HepG2 (cell line): ENCODE measurements around the gene ESR1. TPM values are rescaled to one million over a fixed set of nuclear protein-coding genes. Genes with fewer than 3 reads are reported as not detected.
A peak's percentile ranks its signal among the peaks of the same experiment; 100 is the strongest.

Source experiments
- ATAC-seq: fragments of 200-7000 bp; cut with Tn5 transposase; 3 replicates; pipeline ENCODE4 v1.9.1; 2020; ENCODE audit warnings: mild to moderate bottlenecking, moderate library complexity
- BruUV-seq: library from RNA; stranded (reverse); fragments of 400-500 nt; replicated peaks from 2 replicates; lab custom pipeline; 2021; lab: Mats Ljungman, UMichigan
- CTCF ChIA-PET: fragments of 300-600 bp; formaldehyde crosslinking; extraction: SDS; loops from one replicate; lab custom pipeline; 2021; ENCODE audit warnings: low total read pairs, inconsistent platforms, low intra/inter-chr PET ratio; lab: Yijun Ruan, JAX
- POLR2A ChIA-PET: fragments of 350-600 bp; sonication (Branson Sonifier 250); formaldehyde crosslinking; loops from one replicate; lab custom pipeline; 2020; ENCODE audit warnings: antibody characterized with exemption, inconsistent platforms; lab: Yijun Ruan, JAX
- DNase-seq: peaks from one replicate; pipeline ENCODE4 v3.0.0-alpha.2; 2015; ENCODE audit warnings: low spot score
- FAIRE-seq: peaks from 3 replicates; lab custom pipeline; 2011; peaks lifted over from hg19 to GRCh38; lab: Jason Lieb, UNC
- H2AFZ ChIP-seq: one replicate; pipeline ENCODE4 v1.6.1; 2011; ENCODE audit warnings: low read length, inconsistent platforms
- H3K27ac ChIP-seq: fragments of 300-600 bp; 3 replicates; pipeline ENCODE4 v1.8.0; 2011; ENCODE audit warnings: mixed run types, mild to moderate bottlenecking, mixed read lengths, low read length, inconsistent platforms; ENCODE audit not compliant: insufficient read depth; ENCODE audit errors: extremely low read length
- H3K27me3 ChIP-seq, 2 experiments: fragments of 200-600 bp in 1 of 2; 2 replicates in 1 of 2; 3 replicates in 1 of 2; pipeline versions ENCODE4 v1.6.0 to v1.8.0; 2011; ENCODE audit warnings: low read length in 2 of 2, mild to moderate bottlenecking in 2 of 2, moderate library complexity in 2 of 2, inconsistent platforms in 1 of 2; ENCODE audit not compliant: insufficient read depth in 2 of 2, control insufficient read depth in 1 of 2
- H3K36me3 ChIP-seq, 2 experiments: fragments of 200-600 bp in 1 of 2; replicated peaks in 1 of 2; 2 replicates in 1 of 2; 3 replicates in 1 of 2; pipeline versions ENCODE4 v1.5.1 to v1.8.0; 2011; ENCODE audit warnings: low read length in 2 of 2, inconsistent platforms in 1 of 2; ENCODE audit not compliant: insufficient read depth in 2 of 2, control insufficient read depth in 1 of 2
- H3K4me1 ChIP-seq: 2 replicates; pipeline ENCODE4 v1.5.1; 2012; ENCODE audit warnings: low read length, inconsistent platforms; ENCODE audit not compliant: insufficient read depth
- H3K4me2 ChIP-seq: 2 replicates; pipeline ENCODE4 v1.6.0; 2011; ENCODE audit warnings: low read depth, low read length, inconsistent platforms
- H3K4me3 ChIP-seq, 3 experiments: fragments of 200-600 bp in 1 of 3; sonication (generic), shearing (Covaris generic) in 1 of 3; replicated peaks in 1 of 3; 2 replicates each; pipeline ENCODE4 v1.5.1; 2011 to 2016; ENCODE audit warnings: low read length in 3 of 3, inconsistent platforms in 2 of 3, low read depth in 2 of 3, mild to moderate bottlenecking in 2 of 3, control low read depth in 1 of 3, mixed read lengths in 1 of 3; ENCODE audit not compliant: insufficient read depth in 1 of 3
- H3K79me2 ChIP-seq: one replicate; pipeline ENCODE4 v1.6.1; 2011; ENCODE audit warnings: low read length, inconsistent platforms; ENCODE audit not compliant: insufficient read depth
- H3K9ac ChIP-seq: 2 replicates; pipeline ENCODE4 v1.6.0; 2011; ENCODE audit warnings: mild to moderate bottlenecking, low read depth, low read length, inconsistent platforms; ENCODE audit not compliant: insufficient read depth
- H3K9me3 ChIP-seq: 2 replicates; pipeline ENCODE4 v1.5.1; 2012; ENCODE audit warnings: mild to moderate bottlenecking, low read length
- H4K20me1 ChIP-seq: 2 replicates; pipeline ENCODE4 v1.6.0; 2011; ENCODE audit warnings: inconsistent platforms, mild to moderate bottlenecking, low read length, moderate library complexity; ENCODE audit not compliant: insufficient read depth
- MEIS2 ChIP-seq: sonication (generic); formaldehyde crosslinking; IDR thresholded peaks from 2 replicates; pipeline ENCODE4 v1.9.0; 2021; ENCODE audit warnings: mild to moderate bottlenecking, missing genetic modification reagents
- NBN ChIP-seq: fragments of 450-650 bp; conservative IDR thresholded peaks from 2 replicates; pipeline ENCODE4 v1.6.1; 2017
- NR2F6 ChIP-seq, 2 experiments: IDR thresholded peaks; 2 replicates each; pipeline ENCODE4 v1.6.1; 2016; ENCODE audit warnings: antibody characterized with exemption in 1 of 2, mild to moderate bottlenecking in 1 of 2
- ZNF12 ChIP-seq: sonication (generic); formaldehyde crosslinking; IDR thresholded peaks from 2 replicates; pipeline ENCODE4 v1.5.0; 2020; ENCODE audit warnings: missing genetic modification reagents
- ZNF263 ChIP-seq: sonication (generic); formaldehyde crosslinking; IDR thresholded peaks from 2 replicates; pipeline ENCODE4 v1.4.0; 2020; ENCODE audit warnings: missing genetic modification reagents
- ZNF782 ChIP-seq: sonication (generic); formaldehyde crosslinking; IDR thresholded peaks from 2 replicates; pipeline ENCODE4 v1.4.0; 2020; ENCODE audit warnings: missing genetic modification reagents, mild to moderate bottlenecking, borderline replicate concordance
- ZNF878 ChIP-seq: sonication (generic); formaldehyde crosslinking; IDR thresholded peaks from 2 replicates; pipeline ENCODE4 v1.8.1; 2023; ENCODE audit warnings: mild to moderate bottlenecking, missing genetic modification reagents, moderate library complexity
- WGBS: methylation state at CpG from one replicate; pipeline ENCODE4 v1.1.6; 2017; ENCODE audit warnings: low lambda C conversion rate; 5-methylcytosine and 5-hydroxymethylcytosine counted together
- in situ Hi-C: cut with HindIII; loops from 2 replicates; pipeline ENCODE4 v1.10.0; 2017; ENCODE audit warnings: low pct_unique_long_range_greater_than_20kb; ENCODE audit not compliant: extremely low pct_ligation_motif_present
- intact Hi-C: fragments of 100-400 bp; cut with micrococcal nuclease; formaldehyde crosslinking; loops from one replicate; pipeline ENCODE4 v1.10.0; 2022; ENCODE audit not compliant: unreplicated experiment
- polyA plus RNA-seq, 8 experiments: library from polyadenylated mRNA; depleted of rRNA in 3 of 8; stranded (reverse) in 7 of 8; unstranded in 1 of 8; fragments of >200 nt; fragmentation: Illumina TruSeq in 4 of 8; extraction: Trizol in 4 of 8; gene quantifications; 2 replicates each; pipeline versions ENCODE4 v1.2.1 to v1.2.3, GENCODE V29; 2011 to 2016; ENCODE audit warnings: low read depth in 4 of 8, missing spikeins in 1 of 8, mixed read lengths in 1 of 8; ENCODE audit not compliant: insufficient read depth in 1 of 8
- total RNA-seq, 5 experiments: library from RNA; depleted of rRNA; stranded (reverse); fragments of >200 nt; fragmentation: Illumina TruSeq; extraction: Trizol; gene quantifications; 2 replicates each; pipeline ENCODE4 v1.2.3, GENCODE V29; 2016; ENCODE audit warnings: low read depth in 1 of 5
- TF ChIP-seq, protein P1 (sequence below): sonication (generic); formaldehyde crosslinking; IDR thresholded peaks from 2 replicates; pipeline ENCODE4 v1.5.0; 2020; ENCODE audit warnings: mild to moderate bottlenecking, missing genetic modification reagents, moderate library complexity

ESR1 gene
- total and polyA plus RNA-seq, 2 of the 13 experiments (the other 11 are each of a cell fraction or from before 2014, with no cell fraction given): not detected

GRCh38 chr6:151805286-151805840, 2.1 kb upstream of the ESR1 start:
- ChIA-PET CTCF (no interaction called here), POLR2A (no interaction called here)
- H3K27ac ChIP-seq: no peak overlapping the region
- BruUV-seq: no TSS peak
- ATAC-seq: no peak
- in situ Hi-C loops: no loop called here
- H3K9ac ChIP-seq: no peak overlapping the region
- WGBS: 29% methylated on average over 11 of the region's 11 CpGs
- intact Hi-C loops: no loop called here
- no peak overlapping the region for H3K4me3 ChIP-seq
- H2AFZ ChIP-seq: no peak overlapping the region
- peaks cover 10 to 57% of the 10 kb centered on the region in 2 experiments for H3K27me3 ChIP-seq
- no peaks in the 10 kb centered on the region; the same call in 1 of the 2 replicates for H3K4me1 ChIP-seq
- FAIRE-seq: no peak
- no peak for DNase-seq
- H3K79me2 ChIP-seq: no peaks in the 10 kb centered on the region
- TF ChIP-seq NBN (no peak), ZNF782 (no peak)
- TF ChIP-seq, all 625 proteins: peak for 0
- Histone ChIP-seq H4K20me1 (no peaks in the 10 kb centered on the region), H3K4me2 (no peak overlapping the region), H3K9me3 (no peaks in the 10 kb centered on the region), H3K36me3 (no peaks in the 10 kb centered on the region)

- intact Hi-C loops (no loop called here), in situ Hi-C loops (no loop called here)
- BruUV-seq: no TSS peak
- Histone ChIP-seq H3K36me3 (no peaks in the 10 kb centered on the region), H3K4me2 (peak overlapping the region; percentile 48), H3K27me3 (peaks cover 10 to 60% of the 10 kb centered on the region in 2 experiments), H3K9ac (no peak overlapping the region), H3K4me1 (no peaks in the 10 kb centered on the region; the same call in 1 of the 2 replicates), H3K4me3 (peak overlapping the region in 1 of 3 experiments; percentile 54; a peak in 1 of 6 replicates), H3K27ac (no peak overlapping the region), H3K9me3 (no peaks in the 10 kb centered on the region), H3K79me2 (no peaks in the 10 kb centered on the region), H4K20me1 (no peaks in the 10 kb centered on the region), H2AFZ (no peak overlapping the region)
- FAIRE-seq: peak; percentile 4
- TF ChIP-seq ZNF12 (CRISPR knock-in tag): peak; percentile 82; the same call in 1 of the 2 replicates
- no peak for TF ChIP-seq MEIS2 (CRISPR knock-in tag)
- peak; percentile 59; the same call in 1 of the 2 replicates for TF ChIP-seq ZNF263 (CRISPR knock-in tag)
- TF ChIP-seq, protein P1, sequence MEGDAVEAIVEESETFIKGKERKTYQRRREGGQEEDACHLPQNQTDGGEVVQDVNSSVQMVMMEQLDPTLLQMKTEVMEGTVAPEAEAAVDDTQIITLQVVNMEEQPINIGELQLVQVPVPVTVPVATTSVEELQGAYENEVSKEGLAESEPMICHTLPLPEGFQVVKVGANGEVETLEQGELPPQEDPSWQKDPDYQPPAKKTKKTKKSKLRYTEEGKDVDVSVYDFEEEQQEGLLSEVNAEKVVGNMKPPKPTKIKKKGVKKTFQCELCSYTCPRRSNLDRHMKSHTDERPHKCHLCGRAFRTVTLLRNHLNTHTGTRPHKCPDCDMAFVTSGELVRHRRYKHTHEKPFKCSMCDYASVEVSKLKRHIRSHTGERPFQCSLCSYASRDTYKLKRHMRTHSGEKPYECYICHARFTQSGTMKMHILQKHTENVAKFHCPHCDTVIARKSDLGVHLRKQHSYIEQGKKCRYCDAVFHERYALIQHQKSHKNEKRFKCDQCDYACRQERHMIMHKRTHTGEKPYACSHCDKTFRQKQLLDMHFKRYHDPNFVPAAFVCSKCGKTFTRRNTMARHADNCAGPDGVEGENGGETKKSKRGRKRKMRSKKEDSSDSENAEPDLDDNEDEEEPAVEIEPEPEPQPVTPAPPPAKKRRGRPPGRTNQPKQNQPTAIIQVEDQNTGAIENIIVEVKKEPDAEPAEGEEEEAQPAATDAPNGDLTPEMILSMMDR (CRISPR knock-in tag): 0 out of 2 replicates have a peak, but pooled peaks have one; percentile 10
- no peak for TF ChIP-seq ZNF878 (CRISPR knock-in tag)
- no peak for TF ChIP-seq NR2F6 (IDR thresholded peaks at IDR 0.05)
- no peak for TF ChIP-seq NR2F6 (CRISPR knock-in tag; IDR thresholded peaks at IDR 0.05)
- POLR2A ChIA-PET: no interaction called here
- ATAC-seq: peak; percentile 44
- CTCF ChIA-PET: no interaction called here
- 10% methylated on average over 19 of the region's 20 CpGs for WGBS
- no peak for DNase-seq
Measured at GRCh38 chr6:151806757-151807512, 547 bp upstream of the ESR1 start.
